ENCODE results near the gene INPP5D. TPM values are rescaled to one million over a fixed set of nuclear protein-coding genes. Genes with fewer than 3 reads are reported as not detected.

Gene INPP5D
- total and polyA plus RNA-seq, 2 of the 13 experiments (the other 11 are each of a cell fraction or from before 2014, with no cell fraction given): 16.7 to 18.0 TPM

GRCh38 chr2:233242231-233242927 is 182.2 kb downstream of the INPP5D start (continued):
- TF ChIP-seq, protein P1, sequence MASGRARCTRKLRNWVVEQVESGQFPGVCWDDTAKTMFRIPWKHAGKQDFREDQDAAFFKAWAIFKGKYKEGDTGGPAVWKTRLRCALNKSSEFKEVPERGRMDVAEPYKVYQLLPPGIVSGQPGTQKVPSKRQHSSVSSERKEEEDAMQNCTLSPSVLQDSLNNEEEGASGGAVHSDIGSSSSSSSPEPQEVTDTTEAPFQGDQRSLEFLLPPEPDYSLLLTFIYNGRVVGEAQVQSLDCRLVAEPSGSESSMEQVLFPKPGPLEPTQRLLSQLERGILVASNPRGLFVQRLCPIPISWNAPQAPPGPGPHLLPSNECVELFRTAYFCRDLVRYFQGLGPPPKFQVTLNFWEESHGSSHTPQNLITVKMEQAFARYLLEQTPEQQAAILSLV (CRISPR knock-in tag; IDR thresholded peaks at IDR 0.05; ENCODE audit: borderline replicate concordance): no peak
- TF ChIP-seq BATF2 (CRISPR knock-in tag; IDR thresholded peaks at IDR 0.05): no peak

- intact Hi-C loops (cut with micrococcal nuclease; ENCODE audit: unreplicated experiment): no loop called here
- Histone ChIP-seq H4K20me1 (ENCODE audit: insufficient read depth, low read length) (no peaks in the 10 kb centered on the region), H3K9me3 (ENCODE audit: low read length) (no peaks in the 10 kb centered on the region), H3K4me2 (ENCODE audit: low read depth, low read length) (no peak overlapping the region), H3K36me3 (replicated peaks in 1 of 2; ENCODE audit: control insufficient read depth in 1 of 2, insufficient read depth in 2 of 2, low read length in 2 of 2) (no peaks in the 10 kb centered on the region), H3K79me2 (ENCODE audit: insufficient read depth, low read length) (no peaks in the 10 kb centered on the region), H3K27ac (ENCODE audit: extremely low read length, insufficient read depth, low read length) (no peak overlapping the region), H2AFZ (ENCODE audit: low read length) (no peak overlapping the region), H3K4me3 (replicated peaks in 1 of 3; ENCODE audit: insufficient read depth in 1 of 3, low read depth in 2 of 3, low read length in 3 of 3) (no peak overlapping the region), H3K9ac (ENCODE audit: insufficient read depth, low read depth, low read length) (no peak overlapping the region), H3K27me3 (ENCODE audit: control insufficient read depth in 1 of 2, insufficient read depth in 2 of 2, low read length in 2 of 2) (peaks cover 0 to 16% of the 10 kb centered on the region in 2 experiments; a peak in 3 of 5 replicates), H3K4me1 (ENCODE audit: insufficient read depth, low read length) (peaks cover 20% of the 10 kb centered on the region)
- DNase-seq (ENCODE audit: low spot score): no peak
- TF ChIP-seq ZNF556 (CRISPR knock-in tag; IDR thresholded peaks at IDR 0.05; ENCODE audit: borderline replicate concordance): no peak
- 0 out of 2 replicates have a peak, but pooled peaks have one; percentile 52 for TF ChIP-seq ZNF329 (CRISPR knock-in tag; IDR thresholded peaks at IDR 0.05; ENCODE audit: low read depth)
- in situ Hi-C loops (cut with HindIII; ENCODE audit: extremely low pct_ligation_motif_present, low pct_unique_long_range_greater_than_20kb): no loop called here
- FAIRE-seq: no peak
- POLR2A ChIA-PET: no interaction called here
- no TSS peak for BruUV-seq (replicated peaks)
- 37% methylated on average over 4 of the region's 4 CpGs for WGBS (ENCODE audit: low lambda C conversion rate)
- CTCF ChIA-PET (ENCODE audit: low intra/inter-chr PET ratio, low total read pairs): no interaction called here
- peak; percentile 53 for ATAC-seq
Measured at GRCh38 chr2:233243348-233243747, 183.2 kb downstream of the INPP5D start.
